HepG2 (cell line): Measurements from ENCODE around the gene SPTAN1. TPM values are rescaled to one million over a fixed set of nuclear protein-coding genes. Genes with fewer than 3 reads are reported as not detected.

Experiments
- ETV5 ChIP-seq: IDR thresholded peaks from 2 replicates; pipeline ENCODE4 v1.6.1; 2018; ENCODE audit warnings: missing biosample characterization, missing genetic modification reagents, inconsistent platforms, borderline replicate concordance
- KDM1A ChIP-seq: IDR thresholded peaks from 2 replicates; pipeline ENCODE4 v1.6.1; 2016; ENCODE audit warnings: missing compliant biosample characterization
- KLF16 ChIP-seq, 2 experiments: sonication (generic) in 1 of 2; formaldehyde crosslinking in 1 of 2; IDR thresholded peaks; 2 replicates each; pipeline versions ENCODE4 v1.6.1 to v1.8.0; 2016 to 2023; ENCODE audit warnings: missing genetic modification reagents in 2 of 2, missing compliant biosample characterization in 1 of 2
- PHF8 ChIP-seq: sonication (generic); formaldehyde crosslinking; IDR thresholded peaks from 2 replicates; pipeline ENCODE4 v1.5.0; 2020; ENCODE audit warnings: missing genetic modification reagents
- PPARG ChIP-seq: conservative IDR thresholded peaks from 2 replicates; pipeline ENCODE4 v1.6.1; 2016; ENCODE audit warnings: missing biosample characterization, missing genetic modification reagents
- RCOR2 ChIP-seq: IDR thresholded peaks from 2 replicates; pipeline ENCODE4 v1.6.1; 2016; ENCODE audit warnings: missing biosample characterization, missing genetic modification reagents
- ZNF616 ChIP-seq: sonication (generic); formaldehyde crosslinking; IDR thresholded peaks from 2 replicates; pipeline ENCODE4 v1.5.0; 2020; ENCODE audit warnings: low read depth, mild to moderate bottlenecking, missing genetic modification reagents
- polyA plus RNA-seq, 8 experiments: library from polyadenylated mRNA; depleted of rRNA in 3 of 8; stranded (reverse) in 7 of 8; unstranded in 1 of 8; fragments of >200 nt; fragmentation: Illumina TruSeq in 4 of 8; extraction: Trizol in 4 of 8; gene quantifications; 2 replicates each; pipeline versions ENCODE4 v1.2.1 to v1.2.3, GENCODE V29; 2011 to 2016; ENCODE audit warnings: low read depth in 4 of 8, missing spikeins in 1 of 8, mixed read lengths in 1 of 8; ENCODE audit not compliant: insufficient read depth in 1 of 8
- total RNA-seq, 5 experiments: library from RNA; depleted of rRNA; stranded (reverse); fragments of >200 nt; fragmentation: Illumina TruSeq; extraction: Trizol; gene quantifications; 2 replicates each; pipeline ENCODE4 v1.2.3, GENCODE V29; 2016; ENCODE audit warnings: low read depth in 1 of 5
- TF ChIP-seq, protein P1 (sequence below): sonication (generic); formaldehyde crosslinking; IDR thresholded peaks from 2 replicates; pipeline ENCODE4 v1.5.0; 2020; ENCODE audit warnings: mild to moderate bottlenecking, missing genetic modification reagents, moderate library complexity
- TF ChIP-seq, protein P2 (sequence below): sonication (generic); IDR thresholded peaks from 2 replicates; pipeline ENCODE4 v1.6.1; 2016; ENCODE audit warnings: low read depth, borderline replicate concordance
- TF ChIP-seq, protein P3 (sequence below): conservative IDR thresholded peaks from 2 replicates; pipeline ENCODE4 v1.6.1; 2018; ENCODE audit warnings: missing genetic modification reagents
- TF ChIP-seq, protein P4 (sequence below): IDR thresholded peaks from 2 replicates; pipeline ENCODE4 v1.4.0; 2020; ENCODE audit warnings: mild to moderate bottlenecking, missing genetic modification reagents
- TF ChIP-seq, protein P5 (sequence below): sonication (generic); formaldehyde crosslinking; IDR thresholded peaks from 2 replicates; pipeline ENCODE4 v1.5.0; 2020; ENCODE audit warnings: mild to moderate bottlenecking, missing genetic modification reagents, borderline replicate concordance

Gene SPTAN1
- total and polyA plus RNA-seq, 2 of the 13 experiments (the other 11 are each of a cell fraction or from before 2014, with no cell fraction given) = 106 to 111 TPM

DNA sequence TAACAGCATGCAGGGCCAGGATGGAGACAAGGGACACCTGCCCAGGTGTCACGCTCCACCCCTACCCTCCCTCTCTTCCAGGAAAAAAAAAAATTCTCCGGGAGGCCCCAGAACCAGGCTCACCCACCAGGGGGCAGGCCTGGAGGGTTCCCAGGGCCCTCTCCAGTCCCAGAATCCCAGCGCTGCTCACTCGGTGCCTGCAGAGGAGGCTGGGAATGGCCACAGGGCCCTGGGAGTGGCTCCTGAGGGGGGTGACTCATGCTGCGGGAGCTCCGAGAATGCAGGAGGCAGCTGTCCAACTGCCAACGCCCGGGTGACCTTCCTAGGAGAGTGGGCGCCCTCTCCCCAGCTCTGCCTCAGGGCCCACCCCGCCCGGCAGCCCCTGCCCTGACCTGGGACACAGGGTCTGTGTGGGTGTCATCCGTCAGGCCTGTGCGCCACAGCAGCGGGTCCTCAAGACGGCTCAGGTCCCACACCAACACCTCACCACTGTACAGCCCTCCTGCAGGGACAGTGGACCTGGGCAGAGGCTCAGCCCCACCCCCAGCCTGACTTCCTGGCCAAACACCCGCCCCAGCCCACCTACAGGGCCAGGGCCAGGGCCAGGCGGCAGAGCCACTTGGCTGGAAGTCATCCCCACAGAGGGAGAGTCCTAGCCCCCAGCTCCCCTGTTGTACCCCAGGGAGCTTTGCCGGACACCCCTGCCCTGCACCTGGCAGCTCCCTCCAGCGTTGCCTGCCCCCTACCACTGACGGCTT is 83.1 kb downstream of the SPTAN1 start (continued):
- TF ChIP-seq, protein P1, sequence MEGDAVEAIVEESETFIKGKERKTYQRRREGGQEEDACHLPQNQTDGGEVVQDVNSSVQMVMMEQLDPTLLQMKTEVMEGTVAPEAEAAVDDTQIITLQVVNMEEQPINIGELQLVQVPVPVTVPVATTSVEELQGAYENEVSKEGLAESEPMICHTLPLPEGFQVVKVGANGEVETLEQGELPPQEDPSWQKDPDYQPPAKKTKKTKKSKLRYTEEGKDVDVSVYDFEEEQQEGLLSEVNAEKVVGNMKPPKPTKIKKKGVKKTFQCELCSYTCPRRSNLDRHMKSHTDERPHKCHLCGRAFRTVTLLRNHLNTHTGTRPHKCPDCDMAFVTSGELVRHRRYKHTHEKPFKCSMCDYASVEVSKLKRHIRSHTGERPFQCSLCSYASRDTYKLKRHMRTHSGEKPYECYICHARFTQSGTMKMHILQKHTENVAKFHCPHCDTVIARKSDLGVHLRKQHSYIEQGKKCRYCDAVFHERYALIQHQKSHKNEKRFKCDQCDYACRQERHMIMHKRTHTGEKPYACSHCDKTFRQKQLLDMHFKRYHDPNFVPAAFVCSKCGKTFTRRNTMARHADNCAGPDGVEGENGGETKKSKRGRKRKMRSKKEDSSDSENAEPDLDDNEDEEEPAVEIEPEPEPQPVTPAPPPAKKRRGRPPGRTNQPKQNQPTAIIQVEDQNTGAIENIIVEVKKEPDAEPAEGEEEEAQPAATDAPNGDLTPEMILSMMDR (CRISPR knock-in tag) = peak; percentile 69
- TF ChIP-seq ZNF616 = 0 out of 2 replicates have a peak, but pooled peaks have one; percentile 60
- TF ChIP-seq PHF8 (CRISPR knock-in tag) = peak; percentile 62; the same call in 1 of the 2 replicates
- TF ChIP-seq, protein P2, sequence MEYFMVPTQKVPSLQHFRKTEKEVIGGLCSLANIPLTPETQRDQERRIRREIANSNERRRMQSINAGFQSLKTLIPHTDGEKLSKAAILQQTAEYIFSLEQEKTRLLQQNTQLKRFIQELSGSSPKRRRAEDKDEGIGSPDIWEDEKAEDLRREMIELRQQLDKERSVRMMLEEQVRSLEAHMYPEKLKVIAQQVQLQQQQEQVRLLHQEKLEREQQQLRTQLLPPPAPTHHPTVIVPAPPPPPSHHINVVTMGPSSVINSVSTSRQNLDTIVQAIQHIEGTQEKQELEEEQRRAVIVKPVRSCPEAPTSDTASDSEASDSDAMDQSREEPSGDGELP = peak; percentile 87; the same call in 1 of the 2 replicates
- TF ChIP-seq, protein P3, sequence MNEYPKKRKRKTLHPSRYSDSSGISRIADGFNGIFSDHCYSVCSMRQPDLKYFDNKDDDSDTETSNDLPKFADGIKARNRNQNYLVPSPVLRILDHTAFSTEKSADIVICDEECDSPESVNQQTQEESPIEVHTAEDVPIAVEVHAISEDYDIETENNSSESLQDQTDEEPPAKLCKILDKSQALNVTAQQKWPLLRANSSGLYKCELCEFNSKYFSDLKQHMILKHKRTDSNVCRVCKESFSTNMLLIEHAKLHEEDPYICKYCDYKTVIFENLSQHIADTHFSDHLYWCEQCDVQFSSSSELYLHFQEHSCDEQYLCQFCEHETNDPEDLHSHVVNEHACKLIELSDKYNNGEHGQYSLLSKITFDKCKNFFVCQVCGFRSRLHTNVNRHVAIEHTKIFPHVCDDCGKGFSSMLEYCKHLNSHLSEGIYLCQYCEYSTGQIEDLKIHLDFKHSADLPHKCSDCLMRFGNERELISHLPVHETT (CRISPR knock-in tag) = no peak
- TF ChIP-seq KLF16 (CRISPR knock-in tag; IDR thresholded peaks at IDR 0.05) = peak in 1 of 2 experiments; percentile 58; a peak in 2 of 4 replicates
- 0 out of 2 replicates have a peak, but pooled peaks have one; percentile 35 for TF ChIP-seq RCOR2
- TF ChIP-seq ETV5 = 0 out of 2 replicates have a peak, but pooled peaks have one; percentile 35
- TF ChIP-seq PPARG (CRISPR knock-in tag) = peak; percentile 21; the same call in 1 of the 2 replicates
- TF ChIP-seq, protein P4, sequence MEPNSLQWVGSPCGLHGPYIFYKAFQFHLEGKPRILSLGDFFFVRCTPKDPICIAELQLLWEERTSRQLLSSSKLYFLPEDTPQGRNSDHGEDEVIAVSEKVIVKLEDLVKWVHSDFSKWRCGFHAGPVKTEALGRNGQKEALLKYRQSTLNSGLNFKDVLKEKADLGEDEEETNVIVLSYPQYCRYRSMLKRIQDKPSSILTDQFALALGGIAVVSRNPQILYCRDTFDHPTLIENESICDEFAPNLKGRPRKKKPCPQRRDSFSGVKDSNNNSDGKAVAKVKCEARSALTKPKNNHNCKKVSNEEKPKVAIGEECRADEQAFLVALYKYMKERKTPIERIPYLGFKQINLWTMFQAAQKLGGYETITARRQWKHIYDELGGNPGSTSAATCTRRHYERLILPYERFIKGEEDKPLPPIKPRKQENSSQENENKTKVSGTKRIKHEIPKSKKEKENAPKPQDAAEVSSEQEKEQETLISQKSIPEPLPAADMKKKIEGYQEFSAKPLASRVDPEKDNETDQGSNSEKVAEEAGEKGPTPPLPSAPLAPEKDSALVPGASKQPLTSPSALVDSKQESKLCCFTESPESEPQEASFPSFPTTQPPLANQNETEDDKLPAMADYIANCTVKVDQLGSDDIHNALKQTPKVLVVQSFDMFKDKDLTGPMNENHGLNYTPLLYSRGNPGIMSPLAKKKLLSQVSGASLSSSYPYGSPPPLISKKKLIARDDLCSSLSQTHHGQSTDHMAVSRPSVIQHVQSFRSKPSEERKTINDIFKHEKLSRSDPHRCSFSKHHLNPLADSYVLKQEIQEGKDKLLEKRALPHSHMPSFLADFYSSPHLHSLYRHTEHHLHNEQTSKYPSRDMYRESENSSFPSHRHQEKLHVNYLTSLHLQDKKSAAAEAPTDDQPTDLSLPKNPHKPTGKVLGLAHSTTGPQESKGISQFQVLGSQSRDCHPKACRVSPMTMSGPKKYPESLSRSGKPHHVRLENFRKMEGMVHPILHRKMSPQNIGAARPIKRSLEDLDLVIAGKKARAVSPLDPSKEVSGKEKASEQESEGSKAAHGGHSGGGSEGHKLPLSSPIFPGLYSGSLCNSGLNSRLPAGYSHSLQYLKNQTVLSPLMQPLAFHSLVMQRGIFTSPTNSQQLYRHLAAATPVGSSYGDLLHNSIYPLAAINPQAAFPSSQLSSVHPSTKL (CRISPR knock-in tag) = peak; percentile 53; the same call in 1 of the 2 replicates
- TF ChIP-seq, protein P5, sequence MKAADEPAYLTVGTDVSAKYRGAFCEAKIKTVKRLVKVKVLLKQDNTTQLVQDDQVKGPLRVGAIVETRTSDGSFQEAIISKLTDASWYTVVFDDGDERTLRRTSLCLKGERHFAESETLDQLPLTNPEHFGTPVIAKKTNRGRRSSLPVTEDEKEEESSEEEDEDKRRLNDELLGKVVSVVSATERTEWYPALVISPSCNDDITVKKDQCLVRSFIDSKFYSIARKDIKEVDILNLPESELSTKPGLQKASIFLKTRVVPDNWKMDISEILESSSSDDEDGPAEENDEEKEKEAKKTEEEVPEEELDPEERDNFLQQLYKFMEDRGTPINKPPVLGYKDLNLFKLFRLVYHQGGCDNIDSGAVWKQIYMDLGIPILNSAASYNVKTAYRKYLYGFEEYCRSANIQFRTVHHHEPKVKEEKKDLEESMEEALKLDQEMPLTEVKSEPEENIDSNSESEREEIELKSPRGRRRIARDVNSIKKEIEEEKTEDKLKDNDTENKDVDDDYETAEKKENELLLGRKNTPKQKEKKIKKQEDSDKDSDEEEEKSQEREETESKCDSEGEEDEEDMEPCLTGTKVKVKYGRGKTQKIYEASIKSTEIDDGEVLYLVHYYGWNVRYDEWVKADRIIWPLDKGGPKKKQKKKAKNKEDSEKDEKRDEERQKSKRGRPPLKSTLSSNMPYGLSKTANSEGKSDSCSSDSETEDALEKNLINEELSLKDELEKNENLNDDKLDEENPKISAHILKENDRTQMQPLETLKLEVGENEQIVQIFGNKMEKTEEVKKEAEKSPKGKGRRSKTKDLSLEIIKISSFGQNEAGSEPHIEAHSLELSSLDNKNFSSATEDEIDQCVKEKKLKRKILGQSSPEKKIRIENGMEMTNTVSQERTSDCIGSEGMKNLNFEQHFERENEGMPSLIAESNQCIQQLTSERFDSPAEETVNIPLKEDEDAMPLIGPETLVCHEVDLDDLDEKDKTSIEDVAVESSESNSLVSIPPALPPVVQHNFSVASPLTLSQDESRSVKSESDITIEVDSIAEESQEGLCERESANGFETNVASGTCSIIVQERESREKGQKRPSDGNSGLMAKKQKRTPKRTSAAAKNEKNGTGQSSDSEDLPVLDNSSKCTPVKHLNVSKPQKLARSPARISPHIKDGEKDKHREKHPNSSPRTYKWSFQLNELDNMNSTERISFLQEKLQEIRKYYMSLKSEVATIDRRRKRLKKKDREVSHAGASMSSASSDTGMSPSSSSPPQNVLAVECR = peak; percentile 85
- TF ChIP-seq KDM1A (CRISPR knock-in tag) = 0 out of 2 replicates have a peak, but pooled peaks have one; percentile 23
